K562 (cell line): ENCODE measurements around the gene ACP6. TPM values are rescaled to one million over a fixed set of nuclear protein-coding genes. Genes with fewer than 3 reads are reported as not detected.

ENCODE experiments used
- FIP1L1 ChIP-seq: fragments of 200-400 bp; formaldehyde crosslinking; IDR thresholded peaks from 2 replicates; pipeline ENCODE4 v1.6.1; 2018; ENCODE audit warnings: mild to moderate bottlenecking, low read depth, low read length; ENCODE audit not compliant: poor library complexity, severe bottlenecking
- MAFG ChIP-seq: fragments of 450-650 bp; conservative IDR thresholded peaks from 2 replicates; pipeline ENCODE4 v1.6.1; 2016; ENCODE audit warnings: missing genetic modification characterization, missing compliant biosample characterization
- MECOM ChIP-seq: fragments of 250-450 bp; sonication (Bioruptor Pico); IDR thresholded peaks from 2 replicates; pipeline ENCODE4 v1.8.0; 2022; ENCODE audit warnings: inconsistent platforms
- NR2C2 ChIP-seq, 2 experiments: fragments of 200-800 bp in 1 of 2; sonication (Bioruptor generic) in 1 of 2; sonication (generic) in 1 of 2; formaldehyde crosslinking in 1 of 2; IDR thresholded peaks; 2 replicates each; pipeline versions ENCODE4 v1.6.1 to v1.8.0; 2016 to 2022; ENCODE audit warnings: mild to moderate bottlenecking in 1 of 2, missing compliant biosample characterization in 1 of 2, missing genetic modification characterization in 1 of 2, missing genetic modification reagents in 1 of 2
- PATZ1 ChIP-seq: fragments of 250-450 bp; sonication (Bioruptor Pico); IDR thresholded peaks from 2 replicates; pipeline ENCODE4 v1.5.0; 2020; ENCODE audit warnings: mild to moderate bottlenecking, borderline replicate concordance
- PCBP1 ChIP-seq: fragments of 200-400 bp; formaldehyde crosslinking; IDR thresholded peaks from 2 replicates; pipeline ENCODE4 v1.6.1; 2018; ENCODE audit warnings: mild to moderate bottlenecking, low read depth, low read length; ENCODE audit not compliant: poor library complexity, severe bottlenecking
- PRDM10 ChIP-seq: fragments of 450-650 bp; IDR thresholded peaks from 2 replicates; pipeline ENCODE4 v1.6.1; 2018; ENCODE audit not compliant: partially characterized antibody
- SMARCC2 ChIP-seq: fragments of 450-650 bp; IDR thresholded peaks from 2 replicates; pipeline ENCODE4 v1.6.1; 2017; ENCODE audit warnings: antibody characterized with exemption, moderate library complexity, mild to moderate bottlenecking, low read depth
- TAF9B ChIP-seq: fragments of 450-650 bp; IDR thresholded peaks from 2 replicates; pipeline ENCODE4 v1.6.1; 2018; ENCODE audit warnings: mild to moderate bottlenecking; ENCODE audit not compliant: partially characterized antibody
- ZNF12 ChIP-seq: sonication (generic); formaldehyde crosslinking; IDR thresholded peaks from 2 replicates; pipeline ENCODE4 v1.4.0; 2020; ENCODE audit warnings: mild to moderate bottlenecking, missing genetic modification reagents
- ZNF395 ChIP-seq: fragments of 200-800 bp; sonication (Bioruptor generic); IDR thresholded peaks from 2 replicates; pipeline ENCODE4 v1.6.1; 2017; ENCODE audit warnings: missing genetic modification characterization, missing compliant biosample characterization
- ZNF551 ChIP-seq: fragments of 250-450 bp; sonication (Bioruptor Pico); IDR thresholded peaks from 2 replicates; pipeline ENCODE4 v1.5.0; 2021; ENCODE audit warnings: mild to moderate bottlenecking, moderate library complexity
- polyA plus RNA-seq, 8 experiments: library from polyadenylated mRNA; depleted of rRNA in 4 of 8; stranded (reverse) in 5 of 8; unstranded in 3 of 8; fragments of >200 nt; fragmentation: Nextera tagmentation in 2 of 8; fragmentation: Illumina TruSeq in 1 of 8; extraction: Ambion mirVana in 2 of 8; extraction: Trizol in 1 of 8; gene quantifications; 2 replicates each; pipeline versions ENCODE4 v1.2.1 to v1.2.3, GENCODE V29; 2011 to 2014; ENCODE audit warnings: inconsistent platforms in 1 of 8, missing spikeins in 1 of 8
- total RNA-seq, 7 experiments: library from RNA; depleted of rRNA in 6 of 7; stranded (reverse); fragments of >200 nt in 6 of 7; fragmentation: Illumina TruSeq in 2 of 7; extraction: Trizol in 2 of 7; gene quantifications; 2 replicates each; pipeline versions ENCODE4 v1.2.1 to v1.2.3, GENCODE V29; 2011 to 2021; ENCODE audit warnings: low replicate concordance in 1 of 7

The ACP6 gene
- total and polyA plus RNA-seq, 9 of the 15 experiments (the other 6 are each of a cell fraction or from before 2014, with no cell fraction given), result 0.05 to 1.4 (median 0.49) TPM

- TF ChIP-seq PRDM10, result no peak
- no peak for TF ChIP-seq ZNF395 (CRISPR knock-in tag)
- no peak for TF ChIP-seq ZNF12
- no peak for TF ChIP-seq SMARCC2
- no peak for TF ChIP-seq MECOM (CRISPR knock-in tag)
- TF ChIP-seq PATZ1, result no peak
- no peak for TF ChIP-seq ZNF551 (CRISPR knock-in tag)
- no peak for TF ChIP-seq TAF9B
- TF ChIP-seq FIP1L1, result no peak
- peak; percentile 51 for TF ChIP-seq PCBP1
- peak; percentile 15; the same call in 1 of the 2 replicates for TF ChIP-seq MAFG (tag)
- no peak for TF ChIP-seq NR2C2 (CRISPR knock-in tag; IDR thresholded peaks at IDR 0.05)
- TF ChIP-seq NR2C2 (tag; IDR thresholded peaks at IDR 0.05), result no peak
Observed at GRCh38 chr1:147669469-147670318, 630 bp downstream of the ACP6 start (continued).
